NB4 (cell line): ENCODE data around the gene SLC6A19.

Experiments used
- DNase-seq: peaks from one replicate; pipeline ENCODE4 v3.0.0; 2010; ENCODE audit warnings: low read depth
- H3K4me3 ChIP-seq: one replicate; pipeline ENCODE4 v1.5.1; 2011; ENCODE audit warnings: mild to moderate bottlenecking, low read depth, low read length, moderate library complexity
- MYC ChIP-seq: IDR thresholded peaks from 2 replicates; pipeline ENCODE4 v1.6.1; 2011; ENCODE audit warnings: low read depth, low read length
- POLR2A ChIP-seq: IDR thresholded peaks from 2 replicates; pipeline ENCODE4 v1.6.1; 2011; ENCODE audit warnings: mild to moderate bottlenecking; ENCODE audit not compliant: insufficient read length; ENCODE audit errors: extremely low read depth
- TF ChIP-seq, protein P1 (sequence below): IDR thresholded peaks from 2 replicates; pipeline ENCODE4 v1.6.1; 2011; ENCODE audit warnings: low read depth, low read length
- TF ChIP-seq, protein P2 (sequence below): IDR thresholded peaks from one replicate; pipeline ENCODE4 v1.5.1; 2012; ENCODE audit warnings: low read depth, low read length

The SLC6A19 gene

DNA sequence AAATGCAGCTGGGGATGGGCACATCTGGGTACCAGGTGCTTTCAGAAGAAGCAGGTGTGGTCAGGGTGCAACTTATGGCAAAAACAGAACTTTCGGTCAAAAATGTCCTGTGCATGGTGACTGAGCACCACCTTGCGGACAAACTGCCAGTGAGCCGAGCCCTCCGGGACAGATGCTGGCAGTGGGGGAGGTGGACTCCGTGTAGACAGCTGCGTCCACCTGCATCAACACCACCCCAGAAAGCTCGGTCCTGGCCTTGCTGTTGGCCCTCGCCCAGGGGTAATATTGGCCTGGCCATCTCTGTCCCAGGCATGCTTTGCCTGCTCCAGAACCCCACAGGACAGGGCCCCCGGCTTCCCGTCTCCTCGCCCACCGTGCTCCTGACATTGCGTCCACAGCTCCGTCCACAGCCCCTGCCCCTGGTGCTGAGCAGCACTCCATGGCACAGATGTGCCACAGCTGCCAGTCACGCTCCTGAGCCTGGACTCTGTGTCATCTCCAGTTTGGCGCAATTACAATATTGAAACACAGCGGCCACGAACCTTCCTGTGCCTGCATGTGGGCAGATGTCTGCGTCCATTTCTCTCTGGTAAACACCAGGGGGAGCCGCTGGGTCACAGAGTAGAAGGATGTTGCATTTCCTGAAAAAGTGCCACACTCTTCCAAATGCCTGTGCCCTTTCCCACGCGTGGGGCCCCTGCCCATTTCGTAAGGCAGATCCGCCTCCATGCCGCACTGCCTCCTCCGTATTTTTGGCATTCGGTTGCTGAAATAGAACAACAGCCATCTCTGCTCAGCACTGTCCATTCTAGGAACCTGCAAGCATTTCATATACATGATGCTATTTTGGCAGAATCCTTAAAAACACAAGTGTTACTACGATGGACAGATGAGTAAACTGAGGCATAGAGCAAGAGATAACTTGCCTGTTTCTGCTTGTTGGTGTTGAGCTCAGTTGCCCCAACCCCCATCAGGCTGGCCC lies 33.4 kb upstream of the SLC6A19 start:
- TF ChIP-seq, protein P1, sequence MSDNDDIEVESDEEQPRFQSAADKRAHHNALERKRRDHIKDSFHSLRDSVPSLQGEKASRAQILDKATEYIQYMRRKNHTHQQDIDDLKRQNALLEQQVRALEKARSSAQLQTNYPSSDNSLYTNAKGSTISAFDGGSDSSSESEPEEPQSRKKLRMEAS, result peak; percentile 76
- TF ChIP-seq POLR2A (no peak), MYC (peak; percentile 80)
- TF ChIP-seq, protein P2, sequence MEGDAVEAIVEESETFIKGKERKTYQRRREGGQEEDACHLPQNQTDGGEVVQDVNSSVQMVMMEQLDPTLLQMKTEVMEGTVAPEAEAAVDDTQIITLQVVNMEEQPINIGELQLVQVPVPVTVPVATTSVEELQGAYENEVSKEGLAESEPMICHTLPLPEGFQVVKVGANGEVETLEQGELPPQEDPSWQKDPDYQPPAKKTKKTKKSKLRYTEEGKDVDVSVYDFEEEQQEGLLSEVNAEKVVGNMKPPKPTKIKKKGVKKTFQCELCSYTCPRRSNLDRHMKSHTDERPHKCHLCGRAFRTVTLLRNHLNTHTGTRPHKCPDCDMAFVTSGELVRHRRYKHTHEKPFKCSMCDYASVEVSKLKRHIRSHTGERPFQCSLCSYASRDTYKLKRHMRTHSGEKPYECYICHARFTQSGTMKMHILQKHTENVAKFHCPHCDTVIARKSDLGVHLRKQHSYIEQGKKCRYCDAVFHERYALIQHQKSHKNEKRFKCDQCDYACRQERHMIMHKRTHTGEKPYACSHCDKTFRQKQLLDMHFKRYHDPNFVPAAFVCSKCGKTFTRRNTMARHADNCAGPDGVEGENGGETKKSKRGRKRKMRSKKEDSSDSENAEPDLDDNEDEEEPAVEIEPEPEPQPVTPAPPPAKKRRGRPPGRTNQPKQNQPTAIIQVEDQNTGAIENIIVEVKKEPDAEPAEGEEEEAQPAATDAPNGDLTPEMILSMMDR, result peak; percentile 89
- H3K4me3 ChIP-seq, result no peak overlapping the region

DNA sequence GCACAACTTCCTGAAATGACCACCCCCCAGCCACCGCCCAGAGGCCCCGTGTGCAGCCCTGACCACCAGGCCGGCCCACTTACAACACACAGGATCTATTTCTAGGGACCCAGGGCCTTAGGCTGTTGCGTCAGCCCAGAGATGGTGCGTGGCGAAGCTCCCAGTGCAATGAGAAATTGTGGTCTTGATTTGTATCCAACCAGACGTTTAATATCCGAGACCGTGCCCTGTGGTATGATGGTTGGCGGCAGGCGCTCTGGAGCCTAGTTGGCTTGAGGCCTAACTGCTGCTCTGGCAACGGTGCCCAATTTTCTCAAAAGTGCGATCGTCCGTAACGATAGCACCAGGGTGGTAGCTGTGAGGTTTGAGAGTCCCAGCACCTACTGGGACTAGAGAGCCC lies 32.6 kb upstream of the SLC6A19 start:
- no peak overlapping the region for H3K4me3 ChIP-seq
- DNase-seq, result peak; percentile 59
- TF ChIP-seq, protein P2, result no peak
- TF ChIP-seq, protein P1, result no peak
- no peak for TF ChIP-seq MYC
- TF ChIP-seq POLR2A, result no peak

More for the DNA sequence above, 33.4 kb upstream of the SLC6A19 start:
- DNase-seq, result peak; percentile 82

DNA sequence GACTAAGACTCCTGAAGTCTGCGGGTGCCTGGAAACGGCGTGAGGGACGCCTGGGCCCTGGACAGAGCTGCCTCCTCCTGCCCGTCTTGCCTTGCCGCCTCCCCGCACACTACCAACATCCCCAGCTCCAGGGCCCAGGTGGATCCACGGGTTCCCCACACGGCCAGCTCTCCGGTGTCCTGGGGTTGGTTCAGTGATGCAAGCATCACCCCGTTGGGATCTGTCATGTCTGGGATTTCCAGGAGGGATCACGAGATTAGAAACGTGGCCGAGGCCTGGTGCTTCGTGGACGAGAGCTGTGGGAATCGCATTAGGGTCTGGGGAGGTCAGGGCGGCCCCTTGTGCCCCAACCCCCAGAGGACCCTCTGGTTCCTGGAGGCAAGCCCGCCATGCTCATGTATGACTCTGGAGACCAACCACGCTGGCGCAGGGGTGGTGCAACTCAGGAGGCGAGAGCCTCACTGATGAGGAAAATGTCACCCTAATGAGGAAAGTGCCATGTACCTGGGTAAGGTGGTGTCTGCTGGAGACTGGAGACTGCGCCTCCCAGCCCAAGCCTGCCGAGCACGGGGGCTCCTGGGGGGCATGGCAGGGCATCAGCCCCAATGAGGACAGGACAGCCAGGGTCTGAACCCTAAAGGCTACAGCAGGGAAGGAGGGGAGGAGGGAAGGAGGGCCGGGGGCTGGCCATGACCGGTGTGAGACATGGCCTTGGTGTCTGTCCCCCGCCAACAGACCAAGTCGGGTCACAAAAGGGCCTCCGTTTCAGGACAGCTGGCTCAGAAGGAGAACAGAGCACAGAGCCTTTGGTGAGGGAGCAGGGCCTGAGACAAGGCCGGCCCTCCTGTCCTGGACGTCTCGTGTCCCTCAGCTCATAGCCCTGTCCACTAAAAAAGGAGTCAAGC lies 31.9 kb upstream of the SLC6A19 start:
- H3K4me3 ChIP-seq, result no peak overlapping the region

DNA sequence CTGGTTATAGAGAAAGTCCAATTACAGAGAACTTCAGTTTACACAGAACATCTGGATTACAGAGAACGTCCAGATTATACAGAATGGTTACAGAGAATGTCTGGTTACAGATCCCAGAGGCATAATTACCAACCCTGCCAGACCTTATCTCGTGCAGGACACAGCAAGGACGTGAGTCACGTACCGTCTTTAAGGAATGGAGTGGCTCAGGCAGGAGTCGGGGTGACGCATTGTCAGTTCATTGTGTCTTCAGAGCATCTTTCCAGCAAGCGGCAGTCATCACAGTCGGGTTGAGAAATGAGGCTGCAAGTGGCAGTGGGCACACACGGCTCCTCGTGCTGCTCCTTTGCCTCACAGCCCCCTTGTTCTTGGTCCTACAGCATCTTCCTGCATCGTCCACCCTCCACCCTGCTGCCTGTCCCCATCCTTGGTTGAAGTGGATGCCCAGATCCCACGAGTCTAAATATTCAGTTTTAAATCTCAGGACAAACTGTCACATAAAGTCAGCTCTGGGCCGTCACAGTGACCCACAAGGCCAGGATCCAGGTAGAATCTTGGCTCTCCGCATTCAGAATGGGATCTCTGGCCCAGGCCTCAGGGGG lies 30.0 kb upstream of the SLC6A19 start:
- DNase-seq, result peak; percentile 46
- TF ChIP-seq, protein P1, result no peak
- TF ChIP-seq, protein P2, result no peak
- TF ChIP-seq POLR2A, result no peak
- no peak for TF ChIP-seq MYC
- H3K4me3 ChIP-seq, result no peak overlapping the region

More for the DNA sequence above, 31.9 kb upstream of the SLC6A19 start:
- no peak for DNase-seq
- TF ChIP-seq MYC, result no peak
- TF ChIP-seq POLR2A, result no peak
- TF ChIP-seq, protein P2, result no peak
- TF ChIP-seq, protein P1, result no peak

DNA sequence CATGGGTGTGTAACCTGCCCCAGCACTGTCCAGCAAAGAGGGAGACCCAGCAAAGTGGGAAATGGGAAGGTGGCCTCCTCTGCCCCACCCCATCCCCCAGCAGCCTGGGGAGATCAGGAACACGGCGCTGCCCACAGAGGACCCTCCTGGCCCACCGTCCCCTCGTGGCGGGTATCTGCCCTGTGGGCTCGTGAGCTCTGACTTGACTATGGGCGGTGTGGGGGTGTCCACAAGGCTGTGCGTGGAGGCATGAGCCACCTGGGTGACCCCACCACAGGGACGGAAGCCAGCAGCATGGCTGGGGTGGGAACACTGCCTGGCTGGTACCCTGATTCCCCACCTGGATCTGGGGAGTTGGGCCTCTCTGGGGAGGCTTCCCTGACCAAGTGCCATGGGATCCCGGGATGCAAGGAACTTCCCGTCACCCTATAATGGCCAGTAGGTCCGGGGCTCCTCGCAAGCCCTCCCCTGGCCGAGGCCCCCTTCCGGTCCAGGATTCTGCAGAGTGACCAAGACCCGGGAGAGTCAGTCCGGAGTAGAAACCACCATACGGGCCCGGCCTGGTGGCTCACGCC lies 29.3 kb upstream of the SLC6A19 start:
- DNase-seq, result no peak
- no peak for TF ChIP-seq POLR2A
- TF ChIP-seq MYC, result no peak
- TF ChIP-seq, protein P1, result no peak
- H3K4me3 ChIP-seq, result no peak overlapping the region
